ENCODE results near the gene MUC3A. TPM values are rescaled to one million over a fixed set of nuclear protein-coding genes. Genes with fewer than 3 reads are reported as not detected.
A peak's percentile ranks its signal among the peaks of the same experiment; 100 is the strongest.

Gene MUC3A
- total and polyA plus RNA-seq, 2 of the 13 experiments (the other 11 are each of a cell fraction or from before 2014, with no cell fraction given) = 0.01 TPM; not detected in 1

GRCh38 chr7:101017064-101017777 is 67.9 kb downstream of the MUC3A start (continued):
- TF ChIP-seq ASH2L (IDR thresholded peaks at IDR 0.05; ENCODE audit: insufficient read length, low read depth, low read length) (peak; percentile 21), EED (CRISPR knock-in tag; IDR thresholded peaks at IDR 0.05) (0 out of 2 replicates have a peak, but pooled peaks have one; percentile 29), FOXP4 (CRISPR knock-in tag; IDR thresholded peaks at IDR 0.05) (0 out of 2 replicates have a peak, but pooled peaks have one; percentile 21), ZNF512B (CRISPR knock-in tag; IDR thresholded peaks at IDR 0.05; ENCODE audit: borderline replicate concordance) (no peak), HIVEP1 (CRISPR knock-in tag; IDR thresholded peaks at IDR 0.05) (peak; percentile 55; the same call in 1 of the 2 replicates), MAZ (IDR thresholded peaks at IDR 0.05; ENCODE audit: borderline replicate concordance, low read depth, low read length) (0 out of 2 replicates have a peak, but pooled peaks have one; percentile 51), MAZ (CRISPR knock-in tag; IDR thresholded peaks at IDR 0.05; ENCODE audit: low read depth) (peak; percentile 61), RARG (CRISPR knock-in tag; IDR thresholded peaks at IDR 0.05; ENCODE audit: low read depth) (no peak), PATZ1 (CRISPR knock-in tag; IDR thresholded peaks at IDR 0.05) (peak; percentile 86), EP300 (IDR thresholded peaks at IDR 0.05; ENCODE audit: low read depth in 2 of 2, low read length in 2 of 2) (peak in 1 of 2 experiments; percentile 33; a peak in 1 of 4 replicates), EP300 (CRISPR knock-in tag; IDR thresholded peaks at IDR 0.05; ENCODE audit: borderline replicate concordance) (no peak), ETV5 (CRISPR knock-in tag; IDR thresholded peaks at IDR 0.05; ENCODE audit: borderline replicate concordance) (peak; percentile 97), ZNF501 (CRISPR knock-in tag; IDR thresholded peaks at IDR 0.05) (peak; percentile 47; the same call in 1 of the 2 replicates), ZNF746 (CRISPR knock-in tag; IDR thresholded peaks at IDR 0.05) (peak; percentile 61; the same call in 1 of the 2 replicates), ZNF574 (CRISPR knock-in tag; IDR thresholded peaks at IDR 0.05) (no peak), ZSCAN25 (CRISPR knock-in tag; IDR thresholded peaks at IDR 0.05) (peak; percentile 90), GATAD2A (CRISPR knock-in tag; IDR thresholded peaks at IDR 0.05) (peak; percentile 60), RFX1 (IDR thresholded peaks at IDR 0.05) (peak; percentile 78; the same call in 1 of the 2 replicates), FOXA3 (CRISPR knock-in tag; IDR thresholded peaks at IDR 0.05) (peak; percentile 72), ZMYM3 (CRISPR knock-in tag; IDR thresholded peaks at IDR 0.05) (no peak)

Data from HepG2 (cell line).